Measurements from ENCODE around the gene ALKBH4.
"Not testable (repeated sequence)": the region's sequence is repeated elsewhere in the genome, so short reads cannot be mapped to it uniquely, and the experiment has no call there.

Gene ALKBH4

DNA sequence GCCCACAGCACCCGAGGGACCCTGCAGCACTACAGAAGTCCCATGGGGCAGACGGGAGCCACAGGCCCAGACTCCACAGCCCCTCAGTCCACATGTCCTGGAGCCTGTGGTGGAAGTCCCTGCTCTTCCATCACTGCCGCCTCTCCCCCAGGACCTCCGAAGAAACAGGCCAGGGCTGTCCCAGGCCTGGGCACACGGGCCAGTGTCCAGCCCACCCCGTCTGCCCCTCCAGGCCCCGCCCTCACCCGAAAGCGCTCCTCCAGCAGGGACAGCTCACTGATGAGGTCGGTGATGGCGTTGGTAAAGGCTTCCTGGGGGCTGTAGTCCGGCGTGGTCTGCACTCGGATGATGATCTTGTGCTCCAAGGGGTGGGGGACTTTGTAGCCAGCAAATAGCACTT lies 9.5 kb upstream of the ALKBH4 start:
- H3K79me2 ChIP-seq (ENCODE audit: low read length), result peaks cover 25% of the 10 kb centered on the region
- not testable (repeated sequence) for H3K36me3 ChIP-seq (replicated peaks; ENCODE audit: insufficient read depth, low read length); DNase-seq; H3K9me2 ChIP-seq (replicated peaks; ENCODE audit: insufficient read depth, low read length); H3K9me3 ChIP-seq (replicated peaks; ENCODE audit: insufficient read depth, low read length); H3K4me3 ChIP-seq (ENCODE audit: low read length); H3K4me2 ChIP-seq (ENCODE audit: low read depth, low read length); H3K9ac ChIP-seq (ENCODE audit: low read length); H2AFZ ChIP-seq (ENCODE audit: low read length); H3F3A ChIP-seq (ENCODE audit: insufficient read depth, low read length); H3K27me3 ChIP-seq (replicated peaks; ENCODE audit: insufficient read depth, low read length); H4K20me1 ChIP-seq (ENCODE audit: insufficient read depth, low read length); H3K4me1 ChIP-seq (ENCODE audit: low read length); H3K27ac ChIP-seq (ENCODE audit: low read length)

DNA sequence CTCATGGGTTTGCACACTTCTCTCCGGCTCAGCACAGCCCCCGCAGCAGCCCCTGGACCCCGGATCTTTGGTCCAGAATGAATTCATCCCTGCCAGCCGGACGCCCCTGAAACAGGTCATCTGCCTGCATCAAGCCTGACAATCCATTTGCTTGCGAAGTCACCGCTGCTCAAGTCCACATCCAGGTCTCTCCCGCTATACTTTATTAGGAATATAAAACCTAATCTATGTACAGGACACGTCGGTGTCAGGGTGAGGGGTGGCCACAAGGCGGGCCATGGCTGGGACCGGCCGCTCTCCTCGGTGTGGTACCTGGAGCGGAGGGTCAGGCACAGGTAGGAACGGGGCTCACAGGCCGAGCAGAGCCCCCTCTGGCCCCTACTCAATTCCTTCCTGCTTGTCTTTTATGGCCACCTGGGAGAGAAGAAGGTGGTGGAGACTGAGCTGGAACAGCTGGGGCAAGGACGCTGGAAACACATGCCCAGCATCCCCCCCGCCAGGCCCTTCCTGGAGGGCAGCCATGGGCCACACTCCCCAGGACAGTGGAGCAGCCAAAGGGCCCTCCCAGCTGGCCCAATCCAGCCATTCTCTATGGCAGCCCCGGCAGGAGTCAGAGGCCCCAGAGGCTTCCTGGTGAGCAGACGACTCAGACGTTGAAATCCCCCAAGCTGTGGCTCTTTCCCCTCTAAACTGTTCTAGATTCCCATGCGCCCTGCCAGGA lies 8.8 kb upstream of the ALKBH4 start:
- H3F3A ChIP-seq (ENCODE audit: insufficient read depth, low read length), result no peaks in the 10 kb centered on the region
- no peaks in the 10 kb centered on the region for H3K4me1 ChIP-seq (ENCODE audit: low read length)
- no peaks in the 10 kb centered on the region for H3K27me3 ChIP-seq (replicated peaks; ENCODE audit: insufficient read depth, low read length)
- no peaks in the 10 kb centered on the region for H3K9me3 ChIP-seq (replicated peaks; ENCODE audit: insufficient read depth, low read length)
- H3K36me3 ChIP-seq (replicated peaks; ENCODE audit: insufficient read depth, low read length), result no peaks in the 10 kb centered on the region; the same call in 1 of the 2 replicates
- H3K27ac ChIP-seq (ENCODE audit: low read length), result no peak overlapping the region
- no peak overlapping the region for H3K4me2 ChIP-seq (ENCODE audit: low read depth, low read length)
- DNase-seq, result peak; percentile 4
- H3K4me3 ChIP-seq (ENCODE audit: low read length), result no peak overlapping the region
- no peaks in the 10 kb centered on the region for H3K9me2 ChIP-seq (replicated peaks; ENCODE audit: insufficient read depth, low read length)
- no peaks in the 10 kb centered on the region for H4K20me1 ChIP-seq (ENCODE audit: insufficient read depth, low read length)
- H3K79me2 ChIP-seq (ENCODE audit: low read length), result peaks cover 32% of the 10 kb centered on the region
- no peak overlapping the region for H2AFZ ChIP-seq (ENCODE audit: low read length)
- no peak overlapping the region for H3K9ac ChIP-seq (ENCODE audit: low read length)
- TF ChIP-seq, protein P1, sequence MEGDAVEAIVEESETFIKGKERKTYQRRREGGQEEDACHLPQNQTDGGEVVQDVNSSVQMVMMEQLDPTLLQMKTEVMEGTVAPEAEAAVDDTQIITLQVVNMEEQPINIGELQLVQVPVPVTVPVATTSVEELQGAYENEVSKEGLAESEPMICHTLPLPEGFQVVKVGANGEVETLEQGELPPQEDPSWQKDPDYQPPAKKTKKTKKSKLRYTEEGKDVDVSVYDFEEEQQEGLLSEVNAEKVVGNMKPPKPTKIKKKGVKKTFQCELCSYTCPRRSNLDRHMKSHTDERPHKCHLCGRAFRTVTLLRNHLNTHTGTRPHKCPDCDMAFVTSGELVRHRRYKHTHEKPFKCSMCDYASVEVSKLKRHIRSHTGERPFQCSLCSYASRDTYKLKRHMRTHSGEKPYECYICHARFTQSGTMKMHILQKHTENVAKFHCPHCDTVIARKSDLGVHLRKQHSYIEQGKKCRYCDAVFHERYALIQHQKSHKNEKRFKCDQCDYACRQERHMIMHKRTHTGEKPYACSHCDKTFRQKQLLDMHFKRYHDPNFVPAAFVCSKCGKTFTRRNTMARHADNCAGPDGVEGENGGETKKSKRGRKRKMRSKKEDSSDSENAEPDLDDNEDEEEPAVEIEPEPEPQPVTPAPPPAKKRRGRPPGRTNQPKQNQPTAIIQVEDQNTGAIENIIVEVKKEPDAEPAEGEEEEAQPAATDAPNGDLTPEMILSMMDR (IDR thresholded peaks at IDR 0.05; ENCODE audit: low read length), result no peak
- no peak for TF ChIP-seq EZH2phosphoT487 (IDR thresholded peaks at IDR 0.05; ENCODE audit: low read length)
- TF ChIP-seq EZH2 (optimal IDR thresholded peaks at IDR 0.05; ENCODE audit: low read depth, low read length), result no peak

DNA sequence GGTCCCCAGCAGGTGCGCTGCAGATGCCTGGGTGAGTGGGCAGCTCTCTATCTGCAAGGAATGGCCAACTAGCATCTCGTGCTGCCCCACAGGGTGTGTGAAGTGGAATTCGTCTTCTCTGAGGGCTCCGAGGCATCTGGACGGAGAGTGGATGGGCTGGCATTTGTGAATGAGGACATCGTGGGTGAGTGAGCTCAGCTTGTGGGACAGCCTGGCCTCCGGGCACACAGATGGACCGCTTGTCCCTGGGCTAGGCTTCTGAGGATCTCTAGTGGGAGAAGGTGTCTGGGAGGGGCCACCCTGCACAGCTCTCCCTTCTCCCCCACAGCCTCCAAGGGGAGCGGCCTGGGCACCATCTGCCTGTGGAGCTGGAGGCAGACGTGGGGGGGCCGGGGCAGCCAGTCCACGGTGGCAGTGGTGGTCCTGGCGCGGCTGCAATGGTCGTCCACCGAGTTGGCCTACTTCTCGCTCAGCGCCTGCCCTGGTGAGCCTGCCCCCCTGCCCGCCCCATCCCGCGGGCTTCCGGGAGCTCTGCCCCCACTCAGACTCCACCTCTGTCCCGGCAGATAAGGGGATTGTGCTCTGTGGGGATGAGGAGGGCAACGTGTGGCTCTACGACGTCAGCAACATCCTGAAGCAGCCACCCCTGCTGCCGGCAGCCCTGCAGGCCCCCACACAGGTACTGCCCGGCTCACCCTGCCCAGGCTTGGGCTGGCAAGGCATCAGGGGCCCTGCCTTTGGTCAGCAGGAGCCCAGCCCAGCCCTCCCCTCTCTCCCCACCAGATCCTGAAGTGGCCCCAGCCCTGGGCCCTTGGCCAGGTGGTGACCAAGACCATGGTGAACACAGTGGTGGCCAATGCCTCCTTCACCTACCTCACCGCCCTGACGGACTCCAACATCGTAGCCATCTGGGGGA lies 7.7 kb upstream of the ALKBH4 start:
- H3K79me2 ChIP-seq (ENCODE audit: low read length), result peaks cover 42% of the 10 kb centered on the region
- no peaks in the 10 kb centered on the region; the same call in 1 of the 2 replicates for H3K36me3 ChIP-seq (replicated peaks; ENCODE audit: insufficient read depth, low read length)
- H3K9ac ChIP-seq (ENCODE audit: low read length), result no peak overlapping the region
- H3K4me3 ChIP-seq (ENCODE audit: low read length), result no peak overlapping the region
- no peaks in the 10 kb centered on the region for H3K9me3 ChIP-seq (replicated peaks; ENCODE audit: insufficient read depth, low read length)
- DNase-seq, result peak; percentile 3
- H2AFZ ChIP-seq (ENCODE audit: low read length), result no peak overlapping the region
- TF ChIP-seq EZH2phosphoT487 (IDR thresholded peaks at IDR 0.05; ENCODE audit: low read length), result no peak
- TF ChIP-seq, protein P1 (IDR thresholded peaks at IDR 0.05; ENCODE audit: low read length), result no peak
- no peak for TF ChIP-seq EZH2 (optimal IDR thresholded peaks at IDR 0.05; ENCODE audit: low read depth, low read length)
- H4K20me1 ChIP-seq (ENCODE audit: insufficient read depth, low read length), result no peaks in the 10 kb centered on the region
- H3K4me1 ChIP-seq (ENCODE audit: low read length), result no peaks in the 10 kb centered on the region
- H3K27me3 ChIP-seq (replicated peaks; ENCODE audit: insufficient read depth, low read length), result no peaks in the 10 kb centered on the region
- no peak overlapping the region for H3K4me2 ChIP-seq (ENCODE audit: low read depth, low read length)
- H3K9me2 ChIP-seq (replicated peaks; ENCODE audit: insufficient read depth, low read length), result no peaks in the 10 kb centered on the region
- H3F3A ChIP-seq (ENCODE audit: insufficient read depth, low read length), result no peaks in the 10 kb centered on the region
- H3K27ac ChIP-seq (ENCODE audit: low read length), result no peak overlapping the region

Measured in MM.1S (cell line).